Measurements from ENCODE around the gene IQCN.

IQCN gene

GRCh38 chr19:18264137-18264854, 10.0 kb downstream of the IQCN start:
- DNase-seq, result no peak

- DNase-seq, result no peak
Observed at GRCh38 chr19:18263324-18264136, 10.7 kb downstream of the IQCN start.

- DNase-seq, result no peak
Observed at GRCh38 chr19:18262917-18263316, 11.3 kb downstream of the IQCN start.

- no peak for DNase-seq
Observed at GRCh38 chr19:18262144-18262543, 12.1 kb downstream of the IQCN start.

- DNase-seq, result no peak
Observed at GRCh38 chr19:18261474-18261873, 12.8 kb downstream of the IQCN start.

- no peak for DNase-seq
Observed at GRCh38 chr19:18259893-18260292, 14.4 kb downstream of the IQCN start.

- no peak for DNase-seq
Observed at GRCh38 chr19:18257503-18258470, 16.5 kb downstream of the IQCN start.

- DNase-seq, result no peak
Observed at GRCh38 chr19:18254546-18255503, 19.4 kb downstream of the IQCN start.

GRCh38 chr19:18253716-18254115, 20.5 kb downstream of the IQCN start:
- DNase-seq, result no peak

GRCh38 chr19:18253130-18253529, 21.1 kb downstream of the IQCN start:
- DNase-seq, result no peak

- DNase-seq, result no peak
Observed at GRCh38 chr19:18252370-18252717, 21.9 kb downstream of the IQCN start.

GRCh38 chr19:18251587-18252369, 22.5 kb downstream of the IQCN start:
- DNase-seq, result peak; percentile 80

GRCh38 chr19:18249834-18250233, 24.4 kb downstream of the IQCN start:
- no peak for DNase-seq

GRCh38 chr19:18245297-18245696, 29.0 kb downstream of the IQCN start:
- DNase-seq, result no peak

- no peak for DNase-seq
Observed at GRCh38 chr19:18239303-18239702, 34.9 kb downstream of the IQCN start.

GRCh38 chr19:18234194-18234593, 40.1 kb downstream of the IQCN start:
- no peak for DNase-seq

- DNase-seq, result peak; percentile 38
Observed at GRCh38 chr19:18233224-18233825, 40.9 kb downstream of the IQCN start.

GRCh38 chr19:18232540-18233223, 41.6 kb downstream of the IQCN start:
- no peak for DNase-seq

- no peak for DNase-seq
Observed at GRCh38 chr19:18231775-18232174, 42.5 kb downstream of the IQCN start.
